ENCODE results near the gene CSF2RB.
A peak's percentile ranks its signal among the peaks of the same experiment; 100 is the strongest.

Gene CSF2RB

GRCh38 chr22:36977401-36977861 is 64.0 kb downstream of the CSF2RB start:
- peak overlapping the region; percentile 42 for H3K4me3 ChIP-seq (ENCODE audit: low read depth, low read length)
- no peak for DNase-seq (ENCODE audit: low read depth)
- TF ChIP-seq, protein P1, sequence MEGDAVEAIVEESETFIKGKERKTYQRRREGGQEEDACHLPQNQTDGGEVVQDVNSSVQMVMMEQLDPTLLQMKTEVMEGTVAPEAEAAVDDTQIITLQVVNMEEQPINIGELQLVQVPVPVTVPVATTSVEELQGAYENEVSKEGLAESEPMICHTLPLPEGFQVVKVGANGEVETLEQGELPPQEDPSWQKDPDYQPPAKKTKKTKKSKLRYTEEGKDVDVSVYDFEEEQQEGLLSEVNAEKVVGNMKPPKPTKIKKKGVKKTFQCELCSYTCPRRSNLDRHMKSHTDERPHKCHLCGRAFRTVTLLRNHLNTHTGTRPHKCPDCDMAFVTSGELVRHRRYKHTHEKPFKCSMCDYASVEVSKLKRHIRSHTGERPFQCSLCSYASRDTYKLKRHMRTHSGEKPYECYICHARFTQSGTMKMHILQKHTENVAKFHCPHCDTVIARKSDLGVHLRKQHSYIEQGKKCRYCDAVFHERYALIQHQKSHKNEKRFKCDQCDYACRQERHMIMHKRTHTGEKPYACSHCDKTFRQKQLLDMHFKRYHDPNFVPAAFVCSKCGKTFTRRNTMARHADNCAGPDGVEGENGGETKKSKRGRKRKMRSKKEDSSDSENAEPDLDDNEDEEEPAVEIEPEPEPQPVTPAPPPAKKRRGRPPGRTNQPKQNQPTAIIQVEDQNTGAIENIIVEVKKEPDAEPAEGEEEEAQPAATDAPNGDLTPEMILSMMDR (IDR thresholded peaks at IDR 0.05; ENCODE audit: control insufficient read depth, extremely low read depth, insufficient read depth): peak; percentile 23; the same call in 1 of the 2 replicates

DNA sequence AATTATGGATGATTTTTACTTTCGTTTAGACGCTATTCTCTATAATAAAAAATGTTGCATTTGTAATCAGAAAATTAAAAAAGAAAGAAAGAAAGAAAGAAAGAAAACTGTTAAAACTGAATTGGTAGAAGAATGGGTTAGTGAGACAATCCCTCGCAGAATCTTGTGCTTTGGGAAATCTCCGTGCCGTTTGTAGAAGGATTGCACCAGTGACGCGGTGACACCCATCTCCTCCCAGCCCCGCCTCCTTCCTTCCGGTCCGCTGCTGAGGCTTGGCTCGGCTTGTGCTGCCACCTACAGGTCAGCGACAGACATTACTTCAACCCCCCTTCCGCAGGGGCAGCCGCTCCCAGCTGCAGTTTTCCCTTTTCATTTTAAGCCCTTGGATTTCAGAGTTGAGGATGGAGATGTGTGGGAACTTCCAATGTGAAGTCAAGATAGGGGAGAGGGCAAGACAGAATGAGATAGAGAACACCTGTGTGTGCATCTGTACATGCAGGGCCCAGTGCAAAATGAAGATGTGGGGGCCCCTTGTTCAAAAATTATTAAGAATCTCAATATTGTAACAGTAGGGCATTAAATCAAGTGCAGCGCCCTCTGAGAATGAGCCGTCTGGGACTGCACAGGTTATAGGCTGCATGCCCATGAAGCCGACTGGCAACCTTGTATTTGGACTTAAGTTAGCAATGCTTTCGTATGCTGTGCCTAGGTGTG is 64.7 kb downstream of the CSF2RB start:
- peak; percentile 50 for DNase-seq (ENCODE audit: low read depth)
- TF ChIP-seq, protein P1 (IDR thresholded peaks at IDR 0.05; ENCODE audit: control insufficient read depth, extremely low read depth, insufficient read depth): peak; percentile 95
- peak overlapping the region; percentile 42 for H3K4me3 ChIP-seq (ENCODE audit: low read depth, low read length)

- H3K4me3 ChIP-seq (ENCODE audit: low read depth, low read length): no peak overlapping the region
- TF ChIP-seq, protein P1 (IDR thresholded peaks at IDR 0.05; ENCODE audit: control insufficient read depth, extremely low read depth, insufficient read depth): no peak
- DNase-seq (ENCODE audit: low read depth): no peak
Observed at GRCh38 chr22:36979016-36979910, 65.8 kb downstream of the CSF2RB start.

GRCh38 chr22:36981247-36981775 is 67.9 kb downstream of the CSF2RB start:
- TF ChIP-seq, protein P1 (IDR thresholded peaks at IDR 0.05; ENCODE audit: control insufficient read depth, extremely low read depth, insufficient read depth): no peak
- no peak overlapping the region for H3K4me3 ChIP-seq (ENCODE audit: low read depth, low read length)
- no peak for DNase-seq (ENCODE audit: low read depth)

DNA sequence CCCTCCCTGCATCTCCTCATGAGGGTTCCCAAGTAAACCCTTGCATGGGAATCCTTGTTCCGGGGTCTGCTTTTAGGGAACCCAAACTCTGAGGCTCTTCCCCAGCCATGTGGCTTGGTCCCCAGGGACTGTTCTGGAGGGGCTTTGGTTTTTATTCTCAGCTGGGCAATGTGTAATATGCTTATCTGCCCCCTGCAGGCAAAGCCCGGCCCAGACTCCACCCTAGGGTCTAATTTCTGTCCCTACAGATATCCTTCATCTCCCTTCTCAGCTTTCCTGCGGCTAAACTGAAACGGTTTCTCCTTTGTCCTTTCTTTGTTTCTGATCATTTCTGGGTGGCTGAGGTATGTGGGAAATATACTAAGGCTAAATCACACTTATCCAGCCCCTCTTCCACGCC is 68.7 kb downstream of the CSF2RB start:
- no peak overlapping the region for H3K4me3 ChIP-seq (ENCODE audit: low read depth, low read length)
- TF ChIP-seq, protein P1 (IDR thresholded peaks at IDR 0.05; ENCODE audit: control insufficient read depth, extremely low read depth, insufficient read depth): 0 out of 2 replicates have a peak, but pooled peaks have one; percentile 2
- DNase-seq (ENCODE audit: low read depth): no peak

DNA sequence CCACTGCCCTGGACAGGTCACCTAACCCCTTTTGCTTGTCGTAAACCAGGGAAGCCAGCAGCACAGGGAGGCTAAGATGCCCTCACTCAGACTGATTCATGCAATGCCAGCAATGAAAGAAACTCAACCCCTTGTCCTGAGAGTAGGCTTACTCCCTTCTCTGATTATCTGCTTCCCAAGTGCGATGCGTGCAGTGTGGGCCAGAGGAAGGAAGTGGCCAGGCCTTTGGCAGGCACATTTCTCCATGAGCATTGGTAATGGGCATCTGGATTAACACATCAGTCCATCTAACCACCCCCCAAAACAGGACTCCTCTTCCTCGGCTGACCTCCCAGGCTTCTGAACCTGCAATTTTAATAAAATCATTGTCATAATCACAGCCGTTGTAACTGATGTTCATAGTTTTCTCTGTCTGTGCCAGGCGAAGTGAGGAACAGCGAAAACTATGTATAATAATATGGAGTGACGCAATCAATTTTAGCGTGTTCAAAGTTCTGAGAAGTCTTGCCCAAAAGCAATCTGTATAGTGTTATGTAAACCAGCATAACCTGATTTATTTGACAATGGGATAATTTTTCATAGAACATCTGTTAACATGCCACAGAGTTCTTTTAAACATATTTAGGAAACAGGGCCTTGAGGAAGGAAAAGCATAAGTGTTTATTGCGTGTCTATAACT is 71.9 kb downstream of the CSF2RB start:
- TF ChIP-seq, protein P1 (IDR thresholded peaks at IDR 0.05; ENCODE audit: control insufficient read depth, extremely low read depth, insufficient read depth): no peak
- no peak for DNase-seq (ENCODE audit: low read depth)
- H3K4me3 ChIP-seq (ENCODE audit: low read depth, low read length): no peak overlapping the region
